ENCODE data around the gene PDCD11.

PDCD11 gene

GRCh38 chr10:103487410-103487708 lies 90.9 kb downstream of the PDCD11 start:
- H3K27me3 ChIP-seq (ENCODE audit: insufficient read depth, low read length, poor library complexity, severe bottlenecking), result no peaks in the 10 kb centered on the region
- peaks cover 9% of the 10 kb centered on the region for H3K4me1 ChIP-seq (ENCODE audit: insufficient read depth, low read length, poor library complexity, severe bottlenecking)
- H3K4me2 ChIP-seq (ENCODE audit: low read depth, low read length, poor library complexity, severe bottlenecking), result no peak overlapping the region
- H3K9me2 ChIP-seq (replicated peaks; ENCODE audit: low read depth, low read length), result no peaks in the 10 kb centered on the region
- H3K4me3 ChIP-seq (ENCODE audit: low read length, poor library complexity, severe bottlenecking), result no peak overlapping the region
- H4K20me1 ChIP-seq (ENCODE audit: insufficient read depth, low read length, poor library complexity, severe bottlenecking), result no peaks in the 10 kb centered on the region
- H3K36me3 ChIP-seq (ENCODE audit: insufficient read depth, low read length), result no peaks in the 10 kb centered on the region
- H3K9ac ChIP-seq (ENCODE audit: low read depth, low read length, poor library complexity, severe bottlenecking), result no peak overlapping the region
- H3K79me2 ChIP-seq (ENCODE audit: insufficient read depth, low read length), result no peaks in the 10 kb centered on the region
- no peaks in the 10 kb centered on the region for H3F3A ChIP-seq (ENCODE audit: low read depth)
- no peak overlapping the region for H2AFZ ChIP-seq (ENCODE audit: low read length)
- no peaks in the 10 kb centered on the region for H3K9me3 ChIP-seq (ENCODE audit: insufficient read depth, low read depth, low read length)
- TF ChIP-seq CTCF (conservative IDR thresholded peaks at IDR 0.05; ENCODE audit: low read length) (no peak), EZH2phosphoT487 (IDR thresholded peaks at IDR 0.05; ENCODE audit: borderline replicate concordance) (no peak)

- Histone ChIP-seq H3K79me2 (ENCODE audit: insufficient read depth, low read length) (no peaks in the 10 kb centered on the region), H4K20me1 (ENCODE audit: insufficient read depth, low read length, poor library complexity, severe bottlenecking) (no peaks in the 10 kb centered on the region), H3K4me1 (ENCODE audit: insufficient read depth, low read length, poor library complexity, severe bottlenecking) (peaks cover 9% of the 10 kb centered on the region), H3K4me2 (ENCODE audit: low read depth, low read length, poor library complexity, severe bottlenecking) (peak overlapping the region; percentile 1), H3K36me3 (ENCODE audit: insufficient read depth, low read length) (no peaks in the 10 kb centered on the region), H2AFZ (ENCODE audit: low read length) (no peak overlapping the region), H3K4me3 (ENCODE audit: low read length, poor library complexity, severe bottlenecking) (no peak overlapping the region), H3K9me3 (ENCODE audit: insufficient read depth, low read depth, low read length) (no peaks in the 10 kb centered on the region), H3F3A (ENCODE audit: low read depth) (no peaks in the 10 kb centered on the region), H3K9me2 (replicated peaks; ENCODE audit: low read depth, low read length) (no peaks in the 10 kb centered on the region), H3K27me3 (ENCODE audit: insufficient read depth, low read length, poor library complexity, severe bottlenecking) (peaks cover 26% of the 10 kb centered on the region), H3K9ac (ENCODE audit: low read depth, low read length, poor library complexity, severe bottlenecking) (no peak overlapping the region)
- no peak for TF ChIP-seq EZH2phosphoT487 (IDR thresholded peaks at IDR 0.05; ENCODE audit: borderline replicate concordance)
- TF ChIP-seq CTCF (conservative IDR thresholded peaks at IDR 0.05; ENCODE audit: low read length), result no peak
These were observed 94.5 kb downstream of the PDCD11 start for GRCh38 chr10:103490986-103491314.

GRCh38 chr10:103491729-103492364 lies 95.4 kb downstream of the PDCD11 start:
- Histone ChIP-seq H3K79me2 (ENCODE audit: insufficient read depth, low read length) (no peaks in the 10 kb centered on the region), H3K36me3 (ENCODE audit: insufficient read depth, low read length) (no peaks in the 10 kb centered on the region), H3F3A (ENCODE audit: low read depth) (no peaks in the 10 kb centered on the region), H3K4me3 (ENCODE audit: low read length, poor library complexity, severe bottlenecking) (no peak overlapping the region), H3K9me3 (ENCODE audit: insufficient read depth, low read depth, low read length) (no peaks in the 10 kb centered on the region), H3K9ac (ENCODE audit: low read depth, low read length, poor library complexity, severe bottlenecking) (no peak overlapping the region), H3K27me3 (ENCODE audit: insufficient read depth, low read length, poor library complexity, severe bottlenecking) (peaks cover 26% of the 10 kb centered on the region), H3K4me2 (ENCODE audit: low read depth, low read length, poor library complexity, severe bottlenecking) (no peak overlapping the region), H2AFZ (ENCODE audit: low read length) (no peak overlapping the region), H3K4me1 (ENCODE audit: insufficient read depth, low read length, poor library complexity, severe bottlenecking) (peaks cover 9% of the 10 kb centered on the region), H3K9me2 (replicated peaks; ENCODE audit: low read depth, low read length) (no peaks in the 10 kb centered on the region), H4K20me1 (ENCODE audit: insufficient read depth, low read length, poor library complexity, severe bottlenecking) (no peaks in the 10 kb centered on the region)
- TF ChIP-seq EZH2phosphoT487 (IDR thresholded peaks at IDR 0.05; ENCODE audit: borderline replicate concordance), result no peak
- no peak for TF ChIP-seq CTCF (conservative IDR thresholded peaks at IDR 0.05; ENCODE audit: low read length)
